Measurements from ENCODE around the gene FOXQ1.

FOXQ1 gene, protein sequence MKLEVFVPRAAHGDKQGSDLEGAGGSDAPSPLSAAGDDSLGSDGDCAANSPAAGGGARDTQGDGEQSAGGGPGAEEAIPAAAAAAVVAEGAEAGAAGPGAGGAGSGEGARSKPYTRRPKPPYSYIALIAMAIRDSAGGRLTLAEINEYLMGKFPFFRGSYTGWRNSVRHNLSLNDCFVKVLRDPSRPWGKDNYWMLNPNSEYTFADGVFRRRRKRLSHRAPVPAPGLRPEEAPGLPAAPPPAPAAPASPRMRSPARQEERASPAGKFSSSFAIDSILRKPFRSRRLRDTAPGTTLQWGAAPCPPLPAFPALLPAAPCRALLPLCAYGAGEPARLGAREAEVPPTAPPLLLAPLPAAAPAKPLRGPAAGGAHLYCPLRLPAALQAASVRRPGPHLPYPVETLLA

DNA sequence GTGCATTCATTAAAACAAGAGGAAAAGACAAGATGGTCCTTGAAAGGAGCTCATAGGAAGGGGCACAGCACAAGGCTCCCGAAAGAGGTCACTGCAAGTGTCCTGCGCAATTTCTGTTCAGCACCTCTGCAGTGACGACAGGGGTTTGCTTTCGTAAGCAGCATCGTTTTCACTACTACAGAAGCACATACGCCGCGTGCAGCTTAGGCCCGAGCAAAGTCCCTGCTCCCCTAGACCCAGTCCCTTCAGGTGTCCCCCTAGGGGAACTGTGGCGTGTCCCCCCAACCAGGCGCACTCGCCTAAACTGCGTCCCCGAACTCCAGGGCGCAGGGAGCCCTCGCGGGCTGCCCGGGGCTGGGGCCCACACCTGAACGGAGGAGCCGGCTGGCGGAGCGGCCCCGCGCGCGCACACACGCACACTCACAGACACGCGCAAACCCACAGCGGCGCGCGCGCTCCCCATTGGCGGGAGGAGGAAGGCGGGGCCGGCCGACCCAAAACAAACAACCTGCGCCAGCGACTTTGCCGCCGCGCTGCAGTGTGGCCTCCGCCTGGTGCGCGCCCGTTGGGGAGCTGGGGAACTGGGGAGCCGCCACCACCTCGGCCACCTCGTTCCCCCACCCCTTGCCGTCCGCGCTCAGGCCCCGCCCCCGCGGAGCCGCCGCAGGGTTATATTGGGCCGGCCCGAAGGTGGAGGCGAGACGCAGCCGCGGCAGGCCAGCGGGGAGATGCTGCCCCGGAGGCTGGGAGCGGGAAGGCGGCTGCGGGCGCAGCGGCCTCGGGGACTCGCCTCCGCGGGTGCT, at the start of gene FOXQ1:
Gene FOXQ1, plus strand, starts transcription at position 699 of the 803 bp plus-strand sequence. CDS start 607 bp downstream, outside the sequence.
- Histone ChIP-seq H3K36me3 (ENCODE audit: control insufficient read depth in 2 of 2, insufficient read depth in 1 of 2, low read length in 2 of 2) (no peaks in the 10 kb centered on the region), H3K4me3 (ENCODE audit: low read depth, low read length) (peak within 1 kb of the TSS; percentile 45), H3K27ac (ENCODE audit: extremely low read depth, low read depth, low read length) (peak within 1 kb of the TSS; percentile 82), H3K9me3 (ENCODE audit: control insufficient read depth, insufficient read depth, low read depth, low read length) (no peaks in the 10 kb centered on the region), H3K4me1 (ENCODE audit: control insufficient read depth, insufficient read depth, low read length) (no peaks in the 10 kb centered on the region; the same call in 1 of the 2 replicates)
- ChIA-PET POLR2A (no interaction called here), CTCF (interaction anchor here (0.6 to 1.7 kb wide), 7 partner anchors 15 to 590 kb away, joined by 3 to 4 read pairs (median 3); no protein-coding TSS in a partner anchor)
- TF ChIP-seq ZNF654 (tag by site-specific recombination; IDR thresholded peaks at IDR 0.05; ENCODE audit: low read depth) (no peak), ZBTB8A (tag by site-specific recombination; IDR thresholded peaks at IDR 0.05) (no peak), HOXC10 (CRISPR knock-in tag; IDR thresholded peaks at IDR 0.05) (peak; percentile 66; the same call in 1 of the 2 replicates), ZNF585B (tag by site-specific recombination; IDR thresholded peaks at IDR 0.05) (no peak), ZNF112 (tag by site-specific recombination; IDR thresholded peaks at IDR 0.05) (no peak), ZNF658 (tag by site-specific recombination; IDR thresholded peaks at IDR 0.05) (no peak), GLIS2 (tag by site-specific recombination; IDR thresholded peaks at IDR 0.05) (peak; percentile 88), ZNF677 (tag by site-specific recombination; IDR thresholded peaks at IDR 0.05) (no peak), ZNF146 (tag by site-specific recombination; IDR thresholded peaks at IDR 0.05) (no peak), ZBTB17 (tag by site-specific recombination; IDR thresholded peaks at IDR 0.05) (peak; percentile 40; the same call in 1 of the 2 replicates), ZNF19 (tag by site-specific recombination; IDR thresholded peaks at IDR 0.05; ENCODE audit: low read depth) (0 out of 2 replicates have a peak, but pooled peaks have one; percentile 5), ZNF114 (tag by site-specific recombination; IDR thresholded peaks at IDR 0.05) (no peak), ZSCAN16 (tag by site-specific recombination; IDR thresholded peaks at IDR 0.05) (no peak), ZNF626 (tag by site-specific recombination; IDR thresholded peaks at IDR 0.05) (no peak), ZNF521 (tag by site-specific recombination; IDR thresholded peaks at IDR 0.05) (no peak)
- TF ChIP-seq, protein P1, sequence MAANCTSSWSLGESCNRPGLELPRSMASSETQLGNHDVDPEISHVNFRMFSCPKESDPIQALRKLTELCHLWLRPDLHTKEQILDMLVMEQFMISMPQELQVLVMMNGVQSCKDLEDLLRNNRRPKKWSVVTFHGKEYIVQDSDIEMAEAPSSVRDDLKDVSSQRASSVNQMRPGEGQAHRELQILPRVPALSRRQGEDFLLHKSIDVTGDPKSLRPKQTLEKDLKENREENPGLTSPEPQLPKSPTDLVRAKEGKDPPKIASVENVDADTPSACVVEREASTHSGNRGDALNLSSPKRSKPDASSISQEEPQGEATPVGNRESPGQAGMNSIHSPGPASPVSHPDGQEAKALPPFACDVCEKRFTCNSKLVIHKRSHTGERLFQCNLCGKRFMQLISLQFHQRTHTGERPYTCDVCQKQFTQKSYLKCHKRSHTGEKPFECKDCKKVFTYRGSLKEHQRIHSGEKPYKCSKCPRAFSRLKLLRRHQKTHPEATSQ (tag by site-specific recombination; IDR thresholded peaks at IDR 0.05): no peak
- TF ChIP-seq, protein P2, sequence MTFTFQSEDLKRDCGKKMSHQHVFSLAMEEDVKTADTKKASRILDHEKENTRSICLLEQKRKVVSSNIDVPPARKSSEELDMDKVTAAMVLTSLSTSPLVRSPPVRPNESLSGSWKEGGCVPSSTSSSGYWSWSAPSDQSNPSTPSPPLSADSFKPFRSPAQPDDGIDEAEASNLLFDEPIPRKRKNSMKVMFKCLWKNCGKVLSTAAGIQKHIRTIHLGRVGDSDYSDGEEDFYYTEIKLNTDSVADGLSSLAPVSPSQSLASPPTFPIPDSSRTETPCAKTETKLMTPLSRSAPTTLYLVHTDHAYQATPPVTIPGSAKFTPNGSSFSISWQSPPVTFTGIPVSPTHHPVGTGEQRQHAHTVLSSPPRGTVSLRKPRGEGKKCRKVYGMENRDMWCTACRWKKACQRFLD (tag by site-specific recombination; IDR thresholded peaks at IDR 0.05): no peak
- TF ChIP-seq, protein P3, sequence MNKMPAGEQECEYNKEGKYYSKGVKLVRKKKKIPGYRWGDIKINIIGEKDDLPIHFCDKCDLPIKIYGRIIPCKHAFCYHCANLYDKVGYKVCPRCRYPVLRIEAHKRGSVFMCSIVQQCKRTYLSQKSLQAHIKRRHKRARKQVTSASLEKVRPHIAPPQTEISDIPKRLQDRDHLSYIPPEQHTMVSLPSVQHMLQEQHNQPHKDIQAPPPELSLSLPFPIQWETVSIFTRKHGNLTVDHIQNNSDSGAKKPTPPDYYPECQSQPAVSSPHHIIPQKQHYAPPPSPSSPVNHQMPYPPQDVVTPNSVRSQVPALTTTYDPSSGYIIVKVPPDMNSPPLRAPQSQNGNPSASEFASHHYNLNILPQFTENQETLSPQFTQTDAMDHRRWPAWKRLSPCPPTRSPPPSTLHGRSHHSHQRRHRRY (tag by site-specific recombination; IDR thresholded peaks at IDR 0.05): no peak
- TF ChIP-seq, protein P4, sequence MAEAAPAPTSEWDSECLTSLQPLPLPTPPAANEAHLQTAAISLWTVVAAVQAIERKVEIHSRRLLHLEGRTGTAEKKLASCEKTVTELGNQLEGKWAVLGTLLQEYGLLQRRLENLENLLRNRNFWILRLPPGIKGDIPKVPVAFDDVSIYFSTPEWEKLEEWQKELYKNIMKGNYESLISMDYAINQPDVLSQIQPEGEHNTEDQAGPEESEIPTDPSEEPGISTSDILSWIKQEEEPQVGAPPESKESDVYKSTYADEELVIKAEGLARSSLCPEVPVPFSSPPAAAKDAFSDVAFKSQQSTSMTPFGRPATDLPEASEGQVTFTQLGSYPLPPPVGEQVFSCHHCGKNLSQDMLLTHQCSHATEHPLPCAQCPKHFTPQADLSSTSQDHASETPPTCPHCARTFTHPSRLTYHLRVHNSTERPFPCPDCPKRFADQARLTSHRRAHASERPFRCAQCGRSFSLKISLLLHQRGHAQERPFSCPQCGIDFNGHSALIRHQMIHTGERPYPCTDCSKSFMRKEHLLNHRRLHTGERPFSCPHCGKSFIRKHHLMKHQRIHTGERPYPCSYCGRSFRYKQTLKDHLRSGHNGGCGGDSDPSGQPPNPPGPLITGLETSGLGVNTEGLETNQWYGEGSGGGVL (tag by site-specific recombination; IDR thresholded peaks at IDR 0.05): peak; percentile 85
- TF ChIP-seq, protein P5, sequence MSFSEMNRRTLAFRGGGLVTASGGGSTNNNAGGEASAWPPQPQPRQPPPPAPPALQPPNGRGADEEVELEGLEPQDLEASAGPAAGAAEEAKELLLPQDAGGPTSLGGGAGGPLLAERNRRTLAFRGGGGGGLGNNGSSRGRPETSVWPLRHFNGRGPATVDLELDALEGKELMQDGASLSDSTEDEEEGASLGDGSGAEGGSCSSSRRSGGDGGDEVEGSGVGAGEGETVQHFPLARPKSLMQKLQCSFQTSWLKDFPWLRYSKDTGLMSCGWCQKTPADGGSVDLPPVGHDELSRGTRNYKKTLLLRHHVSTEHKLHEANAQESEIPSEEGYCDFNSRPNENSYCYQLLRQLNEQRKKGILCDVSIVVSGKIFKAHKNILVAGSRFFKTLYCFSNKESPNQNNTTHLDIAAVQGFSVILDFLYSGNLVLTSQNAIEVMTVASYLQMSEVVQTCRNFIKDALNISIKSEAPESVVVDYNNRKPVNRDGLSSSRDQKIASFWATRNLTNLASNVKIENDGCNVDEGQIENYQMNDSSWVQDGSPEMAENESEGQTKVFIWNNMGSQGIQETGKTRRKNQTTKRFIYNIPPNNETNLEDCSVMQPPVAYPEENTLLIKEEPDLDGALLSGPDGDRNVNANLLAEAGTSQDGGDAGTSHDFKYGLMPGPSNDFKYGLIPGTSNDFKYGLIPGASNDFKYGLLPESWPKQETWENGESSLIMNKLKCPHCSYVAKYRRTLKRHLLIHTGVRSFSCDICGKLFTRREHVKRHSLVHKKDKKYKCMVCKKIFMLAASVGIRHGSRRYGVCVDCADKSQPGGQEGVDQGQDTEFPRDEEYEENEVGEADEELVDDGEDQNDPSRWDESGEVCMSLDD (tag by site-specific recombination; IDR thresholded peaks at IDR 0.05): peak; percentile 97
- TF ChIP-seq, protein P6, sequence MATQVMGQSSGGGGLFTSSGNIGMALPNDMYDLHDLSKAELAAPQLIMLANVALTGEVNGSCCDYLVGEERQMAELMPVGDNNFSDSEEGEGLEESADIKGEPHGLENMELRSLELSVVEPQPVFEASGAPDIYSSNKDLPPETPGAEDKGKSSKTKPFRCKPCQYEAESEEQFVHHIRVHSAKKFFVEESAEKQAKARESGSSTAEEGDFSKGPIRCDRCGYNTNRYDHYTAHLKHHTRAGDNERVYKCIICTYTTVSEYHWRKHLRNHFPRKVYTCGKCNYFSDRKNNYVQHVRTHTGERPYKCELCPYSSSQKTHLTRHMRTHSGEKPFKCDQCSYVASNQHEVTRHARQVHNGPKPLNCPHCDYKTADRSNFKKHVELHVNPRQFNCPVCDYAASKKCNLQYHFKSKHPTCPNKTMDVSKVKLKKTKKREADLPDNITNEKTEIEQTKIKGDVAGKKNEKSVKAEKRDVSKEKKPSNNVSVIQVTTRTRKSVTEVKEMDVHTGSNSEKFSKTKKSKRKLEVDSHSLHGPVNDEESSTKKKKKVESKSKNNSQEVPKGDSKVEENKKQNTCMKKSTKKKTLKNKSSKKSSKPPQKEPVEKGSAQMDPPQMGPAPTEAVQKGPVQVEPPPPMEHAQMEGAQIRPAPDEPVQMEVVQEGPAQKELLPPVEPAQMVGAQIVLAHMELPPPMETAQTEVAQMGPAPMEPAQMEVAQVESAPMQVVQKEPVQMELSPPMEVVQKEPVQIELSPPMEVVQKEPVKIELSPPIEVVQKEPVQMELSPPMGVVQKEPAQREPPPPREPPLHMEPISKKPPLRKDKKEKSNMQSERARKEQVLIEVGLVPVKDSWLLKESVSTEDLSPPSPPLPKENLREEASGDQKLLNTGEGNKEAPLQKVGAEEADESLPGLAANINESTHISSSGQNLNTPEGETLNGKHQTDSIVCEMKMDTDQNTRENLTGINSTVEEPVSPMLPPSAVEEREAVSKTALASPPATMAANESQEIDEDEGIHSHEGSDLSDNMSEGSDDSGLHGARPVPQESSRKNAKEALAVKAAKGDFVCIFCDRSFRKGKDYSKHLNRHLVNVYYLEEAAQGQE (tag by site-specific recombination; IDR thresholded peaks at IDR 0.05): peak; percentile 66
- TF ChIP-seq, protein P7, sequence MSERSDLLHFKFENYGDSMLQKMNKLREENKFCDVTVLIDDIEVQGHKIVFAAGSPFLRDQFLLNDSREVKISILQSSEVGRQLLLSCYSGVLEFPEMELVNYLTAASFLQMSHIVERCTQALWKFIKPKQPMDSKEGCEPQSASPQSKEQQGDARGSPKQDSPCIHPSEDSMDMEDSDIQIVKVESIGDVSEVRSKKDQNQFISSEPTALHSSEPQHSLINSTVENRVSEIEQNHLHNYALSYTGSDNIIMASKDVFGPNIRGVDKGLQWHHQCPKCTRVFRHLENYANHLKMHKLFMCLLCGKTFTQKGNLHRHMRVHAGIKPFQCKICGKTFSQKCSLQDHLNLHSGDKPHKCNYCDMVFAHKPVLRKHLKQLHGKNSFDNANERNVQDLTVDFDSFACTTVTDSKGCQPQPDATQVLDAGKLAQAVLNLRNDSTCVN (tag by site-specific recombination; optimal IDR thresholded peaks at IDR 0.05): peak; percentile 98
